Caco-2 (cell line): Measurements from ENCODE around the gene ITGB2. TPM values are rescaled to one million over a fixed set of nuclear protein-coding genes. Genes with fewer than 3 reads are reported as not detected.

Source experiments
- BruUV-seq: library from RNA; stranded (reverse); fragments of 400-500 nt; replicated peaks from 2 replicates; lab custom pipeline; 2021; lab: Mats Ljungman, UMichigan
- CTCF ChIA-PET: fragments of 300-600 bp; sonication (Branson Sonifier 250); formaldehyde crosslinking; loops from one replicate; lab custom pipeline; 2022; ENCODE audit warnings: antibody characterized with exemption; lab: Charles Lee
- POLR2A ChIA-PET: fragments of 300-600 bp; sonication (Branson Sonifier 250); formaldehyde crosslinking; loops from one replicate; lab custom pipeline; 2022; ENCODE audit warnings: antibody characterized with exemption; lab: Charles Lee
- DNase-seq, 2 experiments: peaks; one replicate each; pipeline versions ENCODE4 v3.0.0 to v3.0.0-alpha.2; 2020 to 2022
- H3K27me3 ChIP-seq: replicated peaks from 2 replicates; pipeline ENCODE4 v1.6.0; 2011; ENCODE audit warnings: low read length; ENCODE audit not compliant: control insufficient read depth, insufficient read depth
- H3K36me3 ChIP-seq: 2 replicates; pipeline ENCODE4 v1.5.1; 2011; ENCODE audit warnings: low read length; ENCODE audit not compliant: control insufficient read depth, insufficient read depth
- H3K4me1 ChIP-seq: fragments of 250-450 bp; sonication (Bioruptor Pico); 2 replicates; pipeline ENCODE4 v1.5.1; 2020; ENCODE audit warnings: mild to moderate bottlenecking
- H3K4me3 ChIP-seq: 2 replicates; pipeline ENCODE4 v1.5.1; 2011; ENCODE audit warnings: low read depth, mild to moderate bottlenecking, control low read depth, low read length
- H3K9me3 ChIP-seq: fragments of 250-450 bp; sonication (Bioruptor Pico); 2 replicates; pipeline ENCODE4 v1.5.1; 2020; ENCODE audit warnings: mild to moderate bottlenecking, moderate library complexity
- H3K27ac Mint-ChIP-seq: one replicate; pipeline ENCODE4 v1.8.0; 2022; ENCODE audit warnings: mixed read lengths; ENCODE audit not compliant: unreplicated experiment
- H3K27me3 Mint-ChIP-seq: one replicate; pipeline ENCODE4 v1.8.0; 2022; ENCODE audit warnings: mixed read lengths; ENCODE audit not compliant: insufficient read depth, unreplicated experiment
- H3K36me3 Mint-ChIP-seq: one replicate; pipeline ENCODE4 v1.8.0; 2022; ENCODE audit warnings: mild to moderate bottlenecking, mixed read lengths; ENCODE audit not compliant: insufficient read depth, unreplicated experiment
- H3K4me1 Mint-ChIP-seq: one replicate; pipeline ENCODE4 v1.8.0; 2022; ENCODE audit warnings: low read depth, mixed read lengths; ENCODE audit not compliant: unreplicated experiment
- H3K4me3 Mint-ChIP-seq: one replicate; pipeline ENCODE4 v1.8.0; 2022; ENCODE audit warnings: mild to moderate bottlenecking, moderate library complexity, mixed read lengths; ENCODE audit not compliant: unreplicated experiment
- H3K9me3 Mint-ChIP-seq: one replicate; pipeline ENCODE4 v1.8.0; 2022; ENCODE audit warnings: mixed read lengths; ENCODE audit not compliant: unreplicated experiment
- CTCF ChIP-seq, 2 experiments: fragments of 200-600 bp in 1 of 2; IDR thresholded peaks; 1 replicate in 1 of 2; 2 replicates in 1 of 2; pipeline versions ENCODE4 v1.5.1 to v1.8.0; 2011 to 2022; ENCODE audit warnings: antibody characterized with exemption in 1 of 2, control low read depth in 1 of 2, inconsistent platforms in 1 of 2, low read depth in 1 of 2, low read length in 1 of 2, mild to moderate bottlenecking in 1 of 2, moderate library complexity in 1 of 2; ENCODE audit not compliant: insufficient read depth in 1 of 2, severe bottlenecking in 1 of 2, unreplicated experiment in 1 of 2
- intact Hi-C: fragments of 100-400 bp; cut with micrococcal nuclease; formaldehyde crosslinking; loops from one replicate; pipeline ENCODE4 v1.10.0; 2022; ENCODE audit not compliant: unreplicated experiment
- total RNA-seq: library from RNA; stranded (reverse); gene quantifications from 2 replicates; pipeline ENCODE4 v1.2.3, GENCODE V29; 2022

ITGB2 gene
- total RNA-seq, 1 experiment from 2014 or later = 0.48 TPM

- H3K27me3 ChIP-seq = no peaks in the 10 kb centered on the region
These were observed 27.2 kb upstream of the ITGB2 start for GRCh38 chr21:44947930-44948331.

GRCh38 chr21:44947111-44947929, 26.6 kb upstream of the ITGB2 start:
- Mint-ChIP-seq H3K4me1 (no peaks in the 10 kb centered on the region), H3K27me3 (no peaks in the 10 kb centered on the region), H3K4me3 (no peak overlapping the region), H3K9me3 (no peaks in the 10 kb centered on the region), H3K27ac (peak overlapping the region; percentile 53), H3K36me3 (peaks cover 31% of the 10 kb centered on the region)
- intact Hi-C loops = no loop called here
- no peak for TF ChIP-seq CTCF (IDR thresholded peaks at IDR 0.05; ENCODE audit: insufficient read depth in 1 of 2, low read depth in 1 of 2, low read length in 1 of 2, severe bottlenecking in 1 of 2, unreplicated experiment in 1 of 2)
- ChIA-PET POLR2A (no interaction called here), CTCF (interaction anchor here (0.6 to 1.8 kb wide), 6 partner anchors 53 to 200 kb away, joined by 3 to 6 read pairs (median 4); no protein-coding TSS in a partner anchor)
- Histone ChIP-seq H3K9me3 (no peaks in the 10 kb centered on the region), H3K36me3 (peaks cover 3% of the 10 kb centered on the region), H3K4me3 (no peak overlapping the region), H3K4me1 (peaks cover 5% of the 10 kb centered on the region; the same call in 1 of the 2 replicates), H3K27me3 (no peaks in the 10 kb centered on the region)
- DNase-seq = peak in 1 of 2 experiments; percentile 26
- BruUV-seq = no TSS peak

More at GRCh38 chr21:44947930-44948331, 27.2 kb upstream of the ITGB2 start:
- CTCF ChIA-PET = interaction anchor here (0.6 to 1.8 kb wide), 6 partner anchors 64 to 199 kb away, joined by 3 to 6 read pairs (median 3); no protein-coding TSS in a partner anchor
- peak in 1 of 2 experiments; percentile 31 for DNase-seq
- POLR2A ChIA-PET = no interaction called here
- peak overlapping the region; percentile 53 for H3K27ac Mint-ChIP-seq
- Histone ChIP-seq H3K9me3 (no peaks in the 10 kb centered on the region), H3K4me1 (peaks cover 5% of the 10 kb centered on the region; the same call in 1 of the 2 replicates), H3K36me3 (peaks cover 3% of the 10 kb centered on the region), H3K4me3 (no peak overlapping the region)
- H3K27me3 Mint-ChIP-seq = no peaks in the 10 kb centered on the region
- H3K9me3 Mint-ChIP-seq = no peaks in the 10 kb centered on the region
- intact Hi-C loops = loop anchor here (2.0 kb wide), 1 partner anchor 181 kb away; no protein-coding TSS in a partner anchor
- no peak for TF ChIP-seq CTCF (IDR thresholded peaks at IDR 0.05; ENCODE audit: insufficient read depth in 1 of 2, low read depth in 1 of 2, low read length in 1 of 2, severe bottlenecking in 1 of 2, unreplicated experiment in 1 of 2)
- H3K4me1 Mint-ChIP-seq = no peaks in the 10 kb centered on the region
- BruUV-seq = no TSS peak
- H3K36me3 Mint-ChIP-seq = peaks cover 34% of the 10 kb centered on the region
- H3K4me3 Mint-ChIP-seq = no peak overlapping the region

- peaks cover 5% of the 10 kb centered on the region; the same call in 1 of the 2 replicates for H3K4me1 ChIP-seq
- ChIA-PET POLR2A (no interaction called here), CTCF (interaction anchor here (1.0 kb wide), 1 partner anchor 52 kb away, joined by 4 read pairs; no protein-coding TSS in a partner anchor)
- peak in 1 of 2 experiments; percentile 30 for DNase-seq
- TF ChIP-seq CTCF (IDR thresholded peaks at IDR 0.05; ENCODE audit: insufficient read depth in 1 of 2, low read depth in 1 of 2, low read length in 1 of 2, severe bottlenecking in 1 of 2, unreplicated experiment in 1 of 2) = no peak
- Mint-ChIP-seq H3K27ac (no peak overlapping the region), H3K9me3 (no peaks in the 10 kb centered on the region), H3K4me1 (peaks cover 2% of the 10 kb centered on the region), H3K4me3 (no peak overlapping the region), H3K36me3 (peaks cover 31% of the 10 kb centered on the region), H3K27me3 (no peaks in the 10 kb centered on the region)
- peaks cover 3% of the 10 kb centered on the region for H3K36me3 ChIP-seq
- H3K4me3 ChIP-seq = no peak overlapping the region
- H3K9me3 ChIP-seq = no peaks in the 10 kb centered on the region
- H3K27me3 ChIP-seq = no peaks in the 10 kb centered on the region
- intact Hi-C loops = no loop called here
- BruUV-seq = no TSS peak
These were observed 25.7 kb upstream of the ITGB2 start for GRCh38 chr21:44946254-44947041.
